ENCODE measurements around the gene RASA2.

- TF ChIP-seq CTCF (IDR thresholded peaks at IDR 0.05 in 4 of 5, conservative IDR thresholded peaks at IDR 0.05 in 1 of 5) = no peak
- TF ChIP-seq POLR2A (IDR thresholded peaks at IDR 0.05) = no peak
Observed at GRCh38 chr3:141618938-141619337, 132.1 kb downstream of the RASA2 start.
